ENCODE data around the gene FBXO27. TPM values are rescaled to one million over a fixed set of nuclear protein-coding genes. Genes with fewer than 3 reads are reported as not detected.
"Not testable (repeated sequence)": the region's sequence is repeated elsewhere in the genome, so short reads cannot be mapped to it uniquely, and the experiment has no call there.

FBXO27 gene
- polyA plus RNA-seq, 1 donor, result 13.5 TPM

GRCh38 chr19:39017026-39017425 lies 15.3 kb downstream of the FBXO27 start:
- WGBS (ENCODE audit: insufficient coverage, low lambda C conversion rate), result 73% methylated on average over 4 of the region's 6 CpGs
- Histone ChIP-seq H3K27ac (ENCODE audit: low read length) (no peak overlapping the region), H3K4me3 (ENCODE audit: low read length) (no peak overlapping the region), H3K36me3 (ENCODE audit: control insufficient read depth, insufficient read depth, low read length) (no peaks in the 10 kb centered on the region), H3K9me3 (ENCODE audit: control insufficient read depth, low read depth, low read length) (no peaks in the 10 kb centered on the region), H3K27me3 (ENCODE audit: control insufficient read depth, insufficient read depth, low read length) (no peaks in the 10 kb centered on the region), H3K4me1 (ENCODE audit: control insufficient read depth, insufficient read depth, low read length) (no peaks in the 10 kb centered on the region)
- DNase-seq, result no peak

DNA sequence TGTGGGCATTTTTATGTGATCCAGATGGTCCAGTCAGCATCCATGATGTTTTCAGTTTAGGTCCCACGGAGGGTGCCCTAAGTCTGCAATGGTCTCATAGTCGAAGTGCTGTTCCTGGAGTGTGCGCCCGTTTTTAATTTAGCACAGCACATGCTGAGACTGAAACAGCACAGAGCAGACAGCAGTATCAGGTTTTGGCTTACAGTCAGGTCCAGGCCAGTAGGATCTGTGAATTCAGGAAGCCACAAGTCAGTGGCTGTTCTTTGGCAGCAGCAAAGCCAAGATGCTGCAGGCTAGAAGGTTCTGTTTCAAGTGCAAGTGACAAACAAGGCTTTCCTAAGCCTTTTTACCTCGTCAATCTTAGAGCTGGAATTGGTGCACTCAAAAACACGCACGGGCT lies 18.3 kb downstream of the FBXO27 start:
- Histone ChIP-seq H3K9me3 (ENCODE audit: control insufficient read depth, low read depth, low read length) (no peaks in the 10 kb centered on the region), H3K36me3 (ENCODE audit: control insufficient read depth, insufficient read depth, low read length) (no peaks in the 10 kb centered on the region), H3K4me1 (ENCODE audit: control insufficient read depth, insufficient read depth, low read length) (no peaks in the 10 kb centered on the region), H3K4me3 (ENCODE audit: low read length) (no peak overlapping the region), H3K27ac (ENCODE audit: low read length) (no peak overlapping the region), H3K27me3 (ENCODE audit: control insufficient read depth, insufficient read depth, low read length) (no peaks in the 10 kb centered on the region)
- no peak for DNase-seq
- WGBS (ENCODE audit: insufficient coverage, low lambda C conversion rate), result no CpG with 5 or more reads among the region's 7 CpGs

DNA sequence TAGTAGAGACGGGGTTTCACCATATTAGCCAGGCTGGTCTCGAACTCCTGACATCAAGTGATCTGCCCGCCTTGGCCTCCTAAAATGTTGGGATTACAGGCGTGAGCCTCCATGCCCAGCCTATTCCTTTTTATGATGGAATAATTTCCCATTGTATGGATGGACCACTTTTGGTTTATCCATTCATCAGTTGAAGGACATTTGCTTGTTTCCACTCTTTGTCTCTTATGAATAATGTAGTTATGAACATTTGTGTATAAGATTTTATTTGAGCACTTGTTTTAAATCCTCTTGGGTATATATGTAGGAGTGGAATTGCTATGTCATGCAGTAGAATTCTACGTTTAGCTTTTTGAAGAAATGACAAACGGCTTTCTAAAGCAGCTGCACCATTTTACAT lies 23.3 kb downstream of the FBXO27 start:
- Histone ChIP-seq H3K27ac (ENCODE audit: low read length) (no peak overlapping the region), H3K4me1 (ENCODE audit: control insufficient read depth, insufficient read depth, low read length) (no peaks in the 10 kb centered on the region), H3K27me3 (ENCODE audit: control insufficient read depth, insufficient read depth, low read length) (no peaks in the 10 kb centered on the region), H3K9me3 (ENCODE audit: control insufficient read depth, low read depth, low read length) (no peaks in the 10 kb centered on the region), H3K36me3 (ENCODE audit: control insufficient read depth, insufficient read depth, low read length) (no peaks in the 10 kb centered on the region), H3K4me3 (ENCODE audit: low read length) (no peak overlapping the region)
- no peak for DNase-seq
- WGBS (ENCODE audit: insufficient coverage, low lambda C conversion rate), result 100% methylated on average over 3 of the region's 6 CpGs

- Histone ChIP-seq H3K9me3 (ENCODE audit: control insufficient read depth, low read depth, low read length) (no peaks in the 10 kb centered on the region), H3K27ac (ENCODE audit: low read length) (no peak overlapping the region), H3K36me3 (ENCODE audit: control insufficient read depth, insufficient read depth, low read length) (no peaks in the 10 kb centered on the region), H3K4me1 (ENCODE audit: control insufficient read depth, insufficient read depth, low read length) (no peaks in the 10 kb centered on the region), H3K4me3 (ENCODE audit: low read length) (no peak overlapping the region), H3K27me3 (ENCODE audit: control insufficient read depth, insufficient read depth, low read length) (no peaks in the 10 kb centered on the region)
- no peak for DNase-seq
- WGBS (ENCODE audit: insufficient coverage, low lambda C conversion rate), result 96% methylated on average over 4 of the region's 6 CpGs
These were observed 24.2 kb downstream of the FBXO27 start for GRCh38 chr19:39008137-39008536.

DNA sequence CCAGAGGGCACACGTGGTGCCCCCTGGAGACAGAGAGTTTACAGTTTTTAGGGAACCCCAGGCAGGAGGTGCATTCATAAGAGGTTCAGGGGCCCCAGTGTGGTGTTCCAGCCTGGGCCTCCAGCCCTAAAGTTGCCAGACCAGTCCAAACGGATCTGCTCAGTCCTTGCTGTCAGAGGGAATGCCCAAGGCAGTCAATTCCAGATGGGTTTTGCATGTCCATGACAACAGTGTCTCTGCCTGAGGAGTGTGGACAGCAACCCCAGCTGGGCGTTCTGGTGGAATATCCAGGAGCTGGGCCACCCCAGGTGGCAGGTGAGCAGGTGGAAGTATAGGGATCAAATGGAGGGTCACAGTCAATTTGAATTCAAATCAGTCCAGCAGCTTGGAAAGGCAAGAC lies 25.3 kb downstream of the FBXO27 start:
- no peaks in the 10 kb centered on the region for H3K9me3 ChIP-seq (ENCODE audit: control insufficient read depth, low read depth, low read length)
- no peaks in the 10 kb centered on the region for H3K4me1 ChIP-seq (ENCODE audit: control insufficient read depth, insufficient read depth, low read length)
- DNase-seq, result no peak
- H3K27me3 ChIP-seq (ENCODE audit: control insufficient read depth, insufficient read depth, low read length), result no peaks in the 10 kb centered on the region
- H3K27ac ChIP-seq (ENCODE audit: low read length), result no peak overlapping the region
- no peak overlapping the region for H3K4me3 ChIP-seq (ENCODE audit: low read length)
- whole genome bisulfite sequencing (ENCODE audit: insufficient coverage, low lambda C conversion rate), result 60% methylated on average over 1 of the region's 3 CpGs
- H3K36me3 ChIP-seq (ENCODE audit: control insufficient read depth, insufficient read depth, low read length), result no peaks in the 10 kb centered on the region

- no peak for DNase-seq
- no peaks in the 10 kb centered on the region for H3K9me3 ChIP-seq (ENCODE audit: control insufficient read depth, low read depth, low read length)
- no peaks in the 10 kb centered on the region for H3K4me1 ChIP-seq (ENCODE audit: control insufficient read depth, insufficient read depth, low read length)
- whole genome bisulfite sequencing (ENCODE audit: insufficient coverage, low lambda C conversion rate), result no CpG with 5 or more reads among the region's 9 CpGs
- no peak overlapping the region for H3K4me3 ChIP-seq (ENCODE audit: low read length)
- H3K27ac ChIP-seq (ENCODE audit: low read length), result no peak overlapping the region
- H3K36me3 ChIP-seq (ENCODE audit: control insufficient read depth, insufficient read depth, low read length), result no peaks in the 10 kb centered on the region
- H3K27me3 ChIP-seq (ENCODE audit: control insufficient read depth, insufficient read depth, low read length), result no peaks in the 10 kb centered on the region
These were observed 27.9 kb downstream of the FBXO27 start for GRCh38 chr19:39004403-39004802.

- Histone ChIP-seq H3K36me3 (ENCODE audit: control insufficient read depth, insufficient read depth, low read length) (no peaks in the 10 kb centered on the region), H3K27me3 (ENCODE audit: control insufficient read depth, insufficient read depth, low read length) (no peaks in the 10 kb centered on the region), H3K4me3 (ENCODE audit: low read length) (no peak overlapping the region), H3K27ac (ENCODE audit: low read length) (no peak overlapping the region), H3K9me3 (ENCODE audit: control insufficient read depth, low read depth, low read length) (no peaks in the 10 kb centered on the region), H3K4me1 (ENCODE audit: control insufficient read depth, insufficient read depth, low read length) (no peaks in the 10 kb centered on the region)
- 100% methylated on average over 1 of the region's 4 CpGs for WGBS (ENCODE audit: insufficient coverage, low lambda C conversion rate)
- DNase-seq, result no peak
These were observed 28.6 kb downstream of the FBXO27 start for GRCh38 chr19:39003796-39004195.

- WGBS (ENCODE audit: insufficient coverage, low lambda C conversion rate), result no CpG with 5 or more reads among the region's 4 CpGs
- no peak overlapping the region for H3K27ac ChIP-seq (ENCODE audit: low read length)
- H3K4me1 ChIP-seq (ENCODE audit: control insufficient read depth, insufficient read depth, low read length), result no peaks in the 10 kb centered on the region
- H3K4me3 ChIP-seq (ENCODE audit: low read length), result no peak overlapping the region
- H3K9me3 ChIP-seq (ENCODE audit: control insufficient read depth, low read depth, low read length), result no peaks in the 10 kb centered on the region
- no peaks in the 10 kb centered on the region for H3K27me3 ChIP-seq (ENCODE audit: control insufficient read depth, insufficient read depth, low read length)
- H3K36me3 ChIP-seq (ENCODE audit: control insufficient read depth, insufficient read depth, low read length), result no peaks in the 10 kb centered on the region
- DNase-seq, result no peak
These were observed 29.2 kb downstream of the FBXO27 start for GRCh38 chr19:39003188-39003587.

GRCh38 chr19:39001041-39001440 lies 31.3 kb downstream of the FBXO27 start:
- no peak for DNase-seq
- H3K36me3 ChIP-seq (ENCODE audit: control insufficient read depth, insufficient read depth, low read length), result no peaks in the 10 kb centered on the region
- H3K4me3 ChIP-seq (ENCODE audit: low read length), result no peak overlapping the region
- H3K27me3 ChIP-seq (ENCODE audit: control insufficient read depth, insufficient read depth, low read length), result no peaks in the 10 kb centered on the region
- H3K9me3 ChIP-seq (ENCODE audit: control insufficient read depth, low read depth, low read length), result peaks cover 9% of the 10 kb centered on the region
- peaks cover 3% of the 10 kb centered on the region for H3K4me1 ChIP-seq (ENCODE audit: control insufficient read depth, insufficient read depth, low read length)
- H3K27ac ChIP-seq (ENCODE audit: low read length), result no peak overlapping the region
- WGBS (ENCODE audit: insufficient coverage, low lambda C conversion rate), result 100% methylated on average over 1 of the region's 7 CpGs

GRCh38 chr19:38997576-38997975 lies 34.8 kb downstream of the FBXO27 start:
- H3K4me3 ChIP-seq (ENCODE audit: low read length); H3K27me3 ChIP-seq (ENCODE audit: control insufficient read depth, insufficient read depth, low read length); H3K9me3 ChIP-seq (ENCODE audit: control insufficient read depth, low read depth, low read length); DNase-seq; H3K36me3 ChIP-seq (ENCODE audit: control insufficient read depth, insufficient read depth, low read length); H3K27ac ChIP-seq (ENCODE audit: low read length): not testable (repeated sequence)
- WGBS (ENCODE audit: insufficient coverage, low lambda C conversion rate), result no CpG with 5 or more reads among the region's 3 CpGs
- peaks cover 11% of the 10 kb centered on the region for H3K4me1 ChIP-seq (ENCODE audit: control insufficient read depth, insufficient read depth, low read length)

DNA sequence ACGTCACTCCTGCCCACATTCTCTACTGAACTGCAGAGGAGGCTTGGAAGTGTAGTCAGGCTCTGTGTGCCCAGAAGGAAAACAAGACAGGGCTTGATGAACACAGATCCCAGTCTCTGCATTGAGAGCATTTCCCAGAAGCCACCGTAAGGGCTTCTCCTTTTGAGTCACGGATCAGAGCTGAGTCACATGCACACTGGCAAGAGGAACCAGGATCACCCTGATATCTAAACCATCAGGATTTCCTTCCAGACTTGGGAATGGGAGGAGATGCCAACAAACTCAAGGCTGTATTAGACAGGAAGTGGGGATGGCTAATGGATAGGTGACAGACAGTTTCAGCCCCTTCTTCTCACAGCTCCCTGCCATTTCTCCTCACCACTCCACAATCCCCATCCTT lies 39.1 kb downstream of the FBXO27 start:
- H3K36me3 ChIP-seq (ENCODE audit: control insufficient read depth, insufficient read depth, low read length), result no peaks in the 10 kb centered on the region
- no peak for DNase-seq
- H3K4me1 ChIP-seq (ENCODE audit: control insufficient read depth, insufficient read depth, low read length), result peaks cover 16% of the 10 kb centered on the region
- H3K27me3 ChIP-seq (ENCODE audit: control insufficient read depth, insufficient read depth, low read length), result no peaks in the 10 kb centered on the region
- WGBS (ENCODE audit: insufficient coverage, low lambda C conversion rate), result no CpG with 5 or more reads among the region's 3 CpGs
- H3K27ac ChIP-seq (ENCODE audit: low read length), result no peak overlapping the region
- no peak overlapping the region for H3K4me3 ChIP-seq (ENCODE audit: low read length)
- peaks cover 9% of the 10 kb centered on the region for H3K9me3 ChIP-seq (ENCODE audit: control insufficient read depth, low read depth, low read length)

Data from large intestine (tissue), 3 donors.